HepG2 (cell line): Measurements from ENCODE around the gene CTRL. TPM values are rescaled to one million over a fixed set of nuclear protein-coding genes. Genes with fewer than 3 reads are reported as not detected.

Experiments used
- BHLHE40 ChIP-seq: IDR thresholded peaks from 2 replicates; pipeline ENCODE4 v1.6.1; 2011; ENCODE audit warnings: low read length, improper control_type of control experiment
- CBX2 ChIP-seq, 2 experiments: fragments of 200-600 bp in 1 of 2; sonication (generic); formaldehyde crosslinking in 1 of 2; IDR thresholded peaks; 2 replicates each; pipeline versions ENCODE4 v1.7.0 to v1.8.1; 2018 to 2022; ENCODE audit warnings: low read depth in 2 of 2, low read length in 1 of 2, mild to moderate bottlenecking in 1 of 2, missing genetic modification reagents in 1 of 2
- DPF2 ChIP-seq: sonication (generic); formaldehyde crosslinking; IDR thresholded peaks from 2 replicates; pipeline ENCODE4 v1.4.0; 2020; ENCODE audit warnings: mild to moderate bottlenecking, low read depth, missing genetic modification reagents, borderline replicate concordance
- EEA1 ChIP-seq: sonication (generic); formaldehyde crosslinking; IDR thresholded peaks from 2 replicates; pipeline ENCODE4 v1.5.1; 2020; ENCODE audit warnings: mild to moderate bottlenecking, missing genetic modification reagents, borderline replicate concordance
- ETV5 ChIP-seq: IDR thresholded peaks from 2 replicates; pipeline ENCODE4 v1.6.1; 2018; ENCODE audit warnings: missing biosample characterization, missing genetic modification reagents, inconsistent platforms, borderline replicate concordance
- GRHL1 ChIP-seq: sonication (generic); formaldehyde crosslinking; conservative IDR thresholded peaks from 2 replicates; pipeline ENCODE4 v1.8.0; 2022; ENCODE audit warnings: missing genetic modification reagents
- HNF1B ChIP-seq: sonication (generic); formaldehyde crosslinking; IDR thresholded peaks from 2 replicates; pipeline ENCODE4 v1.5.1; 2020; ENCODE audit warnings: mild to moderate bottlenecking, moderate library complexity, missing genetic modification reagents
- KDM5B ChIP-seq: sonication (generic); formaldehyde crosslinking; IDR thresholded peaks from 2 replicates; pipeline ENCODE4 v1.4.0; 2020; ENCODE audit warnings: missing genetic modification reagents, mild to moderate bottlenecking, borderline replicate concordance
- KMT2A ChIP-seq: sonication (generic); formaldehyde crosslinking; IDR thresholded peaks from 2 replicates; pipeline ENCODE4 v1.4.0; 2020; ENCODE audit warnings: missing genetic modification reagents
- MIXL1 ChIP-seq: IDR thresholded peaks from 2 replicates; pipeline ENCODE4 v1.6.1; 2016
- NCOA5 ChIP-seq: sonication (generic); formaldehyde crosslinking; IDR thresholded peaks from 2 replicates; pipeline ENCODE4 v1.4.0; 2020; ENCODE audit warnings: missing genetic modification reagents
- NFE2 ChIP-seq: sonication (generic); formaldehyde crosslinking; IDR thresholded peaks from 2 replicates; pipeline ENCODE4 v1.4.0; 2020; ENCODE audit warnings: missing genetic modification reagents
- NFRKB ChIP-seq: fragments of 450-650 bp; IDR thresholded peaks from 2 replicates; pipeline ENCODE4 v1.6.1; 2017
- SALL2 ChIP-seq: sonication (generic); formaldehyde crosslinking; IDR thresholded peaks from 2 replicates; pipeline ENCODE4 v1.8.1; 2023; ENCODE audit warnings: mild to moderate bottlenecking, missing genetic modification reagents, inconsistent platforms
- SNRNP70 ChIP-seq: fragments of 200-400 bp; formaldehyde crosslinking; IDR thresholded peaks from 2 replicates; pipeline ENCODE4 v1.6.1; 2017; ENCODE audit warnings: mild to moderate bottlenecking, low read depth, low read length, moderate library complexity
- SOX6 ChIP-seq, 2 experiments: fragments of 450-650 bp in 1 of 2; sonication (generic) in 1 of 2; formaldehyde crosslinking in 1 of 2; IDR thresholded peaks; 2 replicates each; pipeline versions ENCODE4 v1.4.0 to v1.6.1; 2017 to 2020; ENCODE audit warnings: antibody characterized with exemption in 1 of 2, mild to moderate bottlenecking in 1 of 2, missing genetic modification reagents in 1 of 2
- TBX3 ChIP-seq: fragments of 450-650 bp; IDR thresholded peaks from 2 replicates; pipeline ENCODE4 v1.6.1; 2017; ENCODE audit warnings: antibody characterized with exemption, mild to moderate bottlenecking, inconsistent platforms, borderline replicate concordance
- ZBTB42 ChIP-seq: sonication (generic); formaldehyde crosslinking; IDR thresholded peaks from 2 replicates; pipeline ENCODE4 v1.5.0; 2020; ENCODE audit warnings: mild to moderate bottlenecking, missing genetic modification reagents
- ZBTB8A ChIP-seq: sonication (generic); formaldehyde crosslinking; IDR thresholded peaks from 2 replicates; pipeline ENCODE4 v1.4.0; 2020; ENCODE audit warnings: mild to moderate bottlenecking, low read depth, missing genetic modification reagents, borderline replicate concordance
- ZNF124 ChIP-seq: sonication (generic); formaldehyde crosslinking; IDR thresholded peaks from 2 replicates; pipeline ENCODE4 v1.4.0; 2020; ENCODE audit warnings: missing genetic modification reagents
- ZNF362 ChIP-seq: sonication (generic); formaldehyde crosslinking; IDR thresholded peaks from 2 replicates; pipeline ENCODE4 v1.4.0; 2020; ENCODE audit warnings: missing genetic modification reagents, mild to moderate bottlenecking, borderline replicate concordance
- ZNF383 ChIP-seq: sonication (generic); formaldehyde crosslinking; IDR thresholded peaks from 2 replicates; pipeline ENCODE4 v1.4.0; 2020; ENCODE audit warnings: missing genetic modification reagents, mild to moderate bottlenecking, borderline replicate concordance
- ZNF484 ChIP-seq: sonication (generic); formaldehyde crosslinking; IDR thresholded peaks from 2 replicates; pipeline ENCODE4 v1.5.1; 2020; ENCODE audit warnings: mild to moderate bottlenecking, low read depth, missing genetic modification reagents, borderline replicate concordance
- polyA plus RNA-seq, 8 experiments: library from polyadenylated mRNA; depleted of rRNA in 3 of 8; stranded (reverse) in 7 of 8; unstranded in 1 of 8; fragments of >200 nt; fragmentation: Illumina TruSeq in 4 of 8; extraction: Trizol in 4 of 8; gene quantifications; 2 replicates each; pipeline versions ENCODE4 v1.2.1 to v1.2.3, GENCODE V29; 2011 to 2016; ENCODE audit warnings: low read depth in 4 of 8, missing spikeins in 1 of 8, mixed read lengths in 1 of 8; ENCODE audit not compliant: insufficient read depth in 1 of 8
- total RNA-seq, 5 experiments: library from RNA; depleted of rRNA; stranded (reverse); fragments of >200 nt; fragmentation: Illumina TruSeq; extraction: Trizol; gene quantifications; 2 replicates each; pipeline ENCODE4 v1.2.3, GENCODE V29; 2016; ENCODE audit warnings: low read depth in 1 of 5

Gene CTRL
- total and polyA plus RNA-seq, 2 of the 13 experiments (the other 11 are each of a cell fraction or from before 2014, with no cell fraction given), result 1.9 to 2.7 TPM

GRCh38 chr16:67942510-67943255 lies 11.0 kb upstream of the CTRL start (continued):
- no peak for TF ChIP-seq GRHL1 (CRISPR knock-in tag)
- TF ChIP-seq DPF2, result no peak; the same call in 1 of the 2 replicates
- peak; percentile 40; the same call in 1 of the 2 replicates for TF ChIP-seq KDM5B (CRISPR knock-in tag)
- 0 out of 2 replicates have a peak, but pooled peaks have one; percentile 55 for TF ChIP-seq ZNF484 (CRISPR knock-in tag)
- no peak; the same call in 1 of the 2 replicates for TF ChIP-seq NCOA5 (CRISPR knock-in tag)
- no peak for TF ChIP-seq SNRNP70
- TF ChIP-seq ETV5 (CRISPR knock-in tag), result peak; percentile 22; the same call in 1 of the 2 replicates
- TF ChIP-seq ZBTB42, result peak; percentile 85; the same call in 1 of the 2 replicates
- TF ChIP-seq HNF1B (CRISPR knock-in tag), result peak; percentile 46; the same call in 1 of the 2 replicates
- peak; percentile 12; the same call in 1 of the 2 replicates for TF ChIP-seq KMT2A (CRISPR knock-in tag)
- peak; percentile 50; the same call in 1 of the 2 replicates for TF ChIP-seq ZNF362
- TF ChIP-seq SALL2 (CRISPR knock-in tag), result no peak
- TF ChIP-seq BHLHE40, result no peak
- TF ChIP-seq CBX2 (IDR thresholded peaks at IDR 0.05; ENCODE audit: low read depth, low read length), result no peak
- TF ChIP-seq CBX2 (CRISPR knock-in tag; IDR thresholded peaks at IDR 0.05; ENCODE audit: low read depth), result no peak
- 0 out of 2 replicates have a peak, but pooled peaks have one; percentile 65 for TF ChIP-seq MIXL1 (CRISPR knock-in tag)
- no peak for TF ChIP-seq SOX6 (IDR thresholded peaks at IDR 0.05)
- no peak for TF ChIP-seq SOX6 (CRISPR knock-in tag; IDR thresholded peaks at IDR 0.05)
- TF ChIP-seq ZNF383 (CRISPR knock-in tag), result no peak
- no peak; the same call in 1 of the 2 replicates for TF ChIP-seq ZNF124
- TF ChIP-seq NFRKB, result no peak
- TF ChIP-seq TBX3, result no peak
- TF ChIP-seq ZBTB8A, result 0 out of 2 replicates have a peak, but pooled peaks have one; percentile 34
- TF ChIP-seq NFE2, result no peak
- TF ChIP-seq EEA1 (CRISPR knock-in tag), result no peak
